Transverse colon (tissue), 4 donors: ENCODE data around the gene ABLIM2. TPM values are rescaled to one million over a fixed set of nuclear protein-coding genes. Genes with fewer than 3 reads are reported as not detected.

Experiments used
- DNase-seq: peaks from one replicate; pipeline ENCODE4 v3.0.0-alpha.2; 2019
- H3K27ac ChIP-seq, 4 donors: fragments of 200-600 bp; sonication (generic); 2 replicates each; pipeline ENCODE4 v1.5.1; 2016 to 2018; ENCODE audit warnings: inconsistent platforms in 4 of 4
- H3K27me3 ChIP-seq: fragments of 200-600 bp; sonication (generic); 2 replicates; pipeline ENCODE4 v1.5.1; 2017; ENCODE audit warnings: inconsistent platforms
- H3K36me3 ChIP-seq, 4 donors: fragments of 200-600 bp; sonication (generic); 2 replicates each; pipeline ENCODE4 v1.5.1; 2017 to 2019; ENCODE audit warnings: inconsistent platforms in 4 of 4
- H3K4me1 ChIP-seq, 4 donors: fragments of 200-600 bp; sonication (generic); 2 replicates each; pipeline ENCODE4 v1.5.1; 2017 to 2020; ENCODE audit warnings: inconsistent platforms in 4 of 4
- H3K4me3 ChIP-seq, 4 donors: fragments of 200-600 bp; sonication (generic); 1 replicate in 1 of 4; 2 replicates in 3 of 4; pipeline versions ENCODE4 v1.5.1 to v1.6.1; 2017 to 2019; ENCODE audit warnings: inconsistent platforms in 4 of 4
- H3K9me3 ChIP-seq, 2 donors: fragments of 200-600 bp; sonication (generic); 2 replicates each; pipeline ENCODE4 v1.5.1; 2017 to 2019; ENCODE audit warnings: inconsistent platforms in 2 of 2
- EP300 ChIP-seq: sonication (generic); formaldehyde crosslinking; IDR thresholded peaks from one replicate; pipeline ENCODE4 v1.6.1; 2017; ENCODE audit warnings: antibody characterized with exemption, low read depth
- POLR2A ChIP-seq: fragments of 450-650 bp; IDR thresholded peaks from one replicate; pipeline ENCODE4 v1.6.1; 2016; ENCODE audit warnings: antibody characterized with exemption, mild to moderate bottlenecking, moderate library complexity
- POLR2AphosphoS5 ChIP-seq, 3 donors: sonication (generic); formaldehyde crosslinking; IDR thresholded peaks; one replicate each; pipeline ENCODE4 v1.6.1; 2016; ENCODE audit warnings: antibody characterized with exemption in 3 of 3
- WGBS, 2 donors: methylation state at CpG; one replicate each; pipeline ENCODE4 v1.1.5; 2018; ENCODE audit warnings: low coverage in 1 of 2; 5-methylcytosine and 5-hydroxymethylcytosine counted together
- in situ Hi-C, 4 donors: fragments of 200-750 bp; cut with MboI; loops; one replicate each; pipeline versions ENCODE4 v1.15.0 to v1.15.1; 2017; ENCODE audit warnings: low sequenced_read_pairs in 3 of 4, low pct_ligation_motif_present in 1 of 4, low pct_unique_long_range_greater_than_20kb in 1 of 4
- intact Hi-C: fragments of 100-400 bp; cut with DNase I; formaldehyde crosslinking; loops from one replicate; pipeline ENCODE4 v1.15.1; 2023; ENCODE audit warnings: low total_unique reads
- total RNA-seq, 4 donors: library from RNA; depleted of rRNA; stranded (reverse); fragments of >200 nt; gene quantifications; one replicate each; pipeline ENCODE4 v1.1.0, GENCODE V29; 2016
- TF ChIP-seq, protein P1 (sequence below), 5 experiments: fragments of 200-600 bp in 3 of 5; fragments of 450-650 bp in 2 of 5; sonication (generic) in 3 of 5; IDR thresholded peaks; 1 replicate in 2 of 5; 2 replicates in 3 of 5; pipeline ENCODE4 v1.5.1; 2016 to 2017; ENCODE audit warnings: antibody characterized with exemption in 5 of 5, inconsistent platforms in 3 of 5, mild to moderate bottlenecking in 2 of 5, moderate library complexity in 1 of 5

ABLIM2 gene
- total RNA-seq, 4 donors from 2014 or later: 3.2 to 58.4 (median 14.2) TPM

DNA sequence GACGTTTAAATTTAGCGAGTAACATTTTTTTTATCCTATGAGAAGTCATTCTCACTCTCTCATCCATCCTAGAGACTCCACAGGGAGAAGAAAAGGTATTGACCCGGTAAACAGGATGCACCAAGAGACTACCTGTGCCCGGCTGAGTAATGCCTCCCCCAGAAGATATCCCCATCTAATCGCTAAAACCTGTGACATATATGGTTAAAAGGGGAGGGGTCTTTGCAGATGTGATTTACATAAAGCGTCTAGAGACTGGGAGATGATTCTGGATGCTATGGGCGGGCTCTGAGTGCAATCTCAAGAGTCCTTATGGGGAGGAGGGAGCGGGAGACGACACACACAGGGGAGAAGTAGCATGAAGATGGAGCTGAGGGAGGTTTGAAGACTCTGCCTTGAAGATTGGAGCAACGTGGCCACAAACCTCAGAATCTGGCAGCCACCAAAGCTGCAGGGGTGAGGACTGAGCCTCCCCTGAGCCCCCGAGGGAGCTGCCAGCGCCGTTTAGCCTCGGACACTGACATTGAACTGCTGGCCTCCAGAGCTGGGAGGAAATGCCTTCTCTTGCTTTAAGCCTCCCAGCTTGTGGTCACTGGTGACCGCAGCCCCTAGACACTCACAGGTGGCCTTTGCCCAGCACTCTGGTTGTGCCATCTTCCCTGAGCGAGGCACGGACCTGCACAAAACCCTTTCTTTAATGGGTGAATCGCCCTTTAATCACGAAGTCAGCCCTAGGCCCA is 11.2 kb downstream of the ABLIM2 start:
- DNase-seq: no peak
- 67 to 74% methylated on average over 7 to 19 of the region's 19 CpGs for WGBS, 2 donors
- in situ Hi-C loops (no loop called here), intact Hi-C loops (no loop called here)
- Histone ChIP-seq H3K4me1 (peaks cover 0 to 12% (median 0%) of the 10 kb centered on the region in 4 donors), H3K36me3 (no peaks in the 10 kb centered on the region), H3K4me3 (no peak overlapping the region), H3K9me3 (no peaks in the 10 kb centered on the region), H3K27ac (no peak overlapping the region), H3K27me3 (no peaks in the 10 kb centered on the region)
- TF ChIP-seq, protein P1, sequence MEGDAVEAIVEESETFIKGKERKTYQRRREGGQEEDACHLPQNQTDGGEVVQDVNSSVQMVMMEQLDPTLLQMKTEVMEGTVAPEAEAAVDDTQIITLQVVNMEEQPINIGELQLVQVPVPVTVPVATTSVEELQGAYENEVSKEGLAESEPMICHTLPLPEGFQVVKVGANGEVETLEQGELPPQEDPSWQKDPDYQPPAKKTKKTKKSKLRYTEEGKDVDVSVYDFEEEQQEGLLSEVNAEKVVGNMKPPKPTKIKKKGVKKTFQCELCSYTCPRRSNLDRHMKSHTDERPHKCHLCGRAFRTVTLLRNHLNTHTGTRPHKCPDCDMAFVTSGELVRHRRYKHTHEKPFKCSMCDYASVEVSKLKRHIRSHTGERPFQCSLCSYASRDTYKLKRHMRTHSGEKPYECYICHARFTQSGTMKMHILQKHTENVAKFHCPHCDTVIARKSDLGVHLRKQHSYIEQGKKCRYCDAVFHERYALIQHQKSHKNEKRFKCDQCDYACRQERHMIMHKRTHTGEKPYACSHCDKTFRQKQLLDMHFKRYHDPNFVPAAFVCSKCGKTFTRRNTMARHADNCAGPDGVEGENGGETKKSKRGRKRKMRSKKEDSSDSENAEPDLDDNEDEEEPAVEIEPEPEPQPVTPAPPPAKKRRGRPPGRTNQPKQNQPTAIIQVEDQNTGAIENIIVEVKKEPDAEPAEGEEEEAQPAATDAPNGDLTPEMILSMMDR (IDR thresholded peaks at IDR 0.05): no peak
- TF ChIP-seq EP300 (no peak), POLR2A (no peak), POLR2AphosphoS5 (IDR thresholded peaks at IDR 0.05) (no peak)

- in situ Hi-C loops: no loop called here
- no peak for DNase-seq
- Histone ChIP-seq H3K36me3 (no peaks in the 10 kb centered on the region), H3K27ac (no peak overlapping the region), H3K4me1 (peaks cover 0 to 12% (median 0%) of the 10 kb centered on the region in 4 donors), H3K27me3 (no peaks in the 10 kb centered on the region), H3K9me3 (no peaks in the 10 kb centered on the region), H3K4me3 (no peak overlapping the region)
- 73 to 84% methylated on average over 9 of the region's 9 CpGs for WGBS, 2 donors
- intact Hi-C loops: no loop called here
- TF ChIP-seq, protein P1 (IDR thresholded peaks at IDR 0.05): no peak
- TF ChIP-seq POLR2A: no peak
- TF ChIP-seq POLR2AphosphoS5 (IDR thresholded peaks at IDR 0.05): no peak
- TF ChIP-seq EP300: no peak
Measured at GRCh38 chr4:8146157-8146556, 12.5 kb downstream of the ABLIM2 start.

DNA sequence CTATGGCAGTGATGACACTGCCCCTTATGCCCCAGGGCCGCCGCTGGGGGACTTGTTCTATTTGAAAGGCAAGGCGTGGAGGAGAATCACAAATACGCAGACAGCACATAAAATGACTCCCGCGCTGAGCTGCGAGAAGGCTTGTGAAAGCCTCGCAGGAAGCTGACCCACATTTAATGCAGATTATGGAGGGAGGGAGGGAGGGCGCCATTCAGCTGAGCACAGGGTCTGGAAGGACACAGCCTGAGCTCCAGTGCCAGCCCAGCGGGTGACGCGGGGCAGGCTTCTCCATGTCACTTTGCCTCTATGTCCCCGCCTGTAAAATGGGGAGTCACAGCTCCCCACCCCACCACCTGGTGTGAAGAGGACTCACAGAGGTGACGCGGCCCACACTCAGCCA is 14.3 kb downstream of the ABLIM2 start:
- peaks cover 0 to 12% (median 0%) of the 10 kb centered on the region in 4 donors for H3K4me1 ChIP-seq

DNA sequence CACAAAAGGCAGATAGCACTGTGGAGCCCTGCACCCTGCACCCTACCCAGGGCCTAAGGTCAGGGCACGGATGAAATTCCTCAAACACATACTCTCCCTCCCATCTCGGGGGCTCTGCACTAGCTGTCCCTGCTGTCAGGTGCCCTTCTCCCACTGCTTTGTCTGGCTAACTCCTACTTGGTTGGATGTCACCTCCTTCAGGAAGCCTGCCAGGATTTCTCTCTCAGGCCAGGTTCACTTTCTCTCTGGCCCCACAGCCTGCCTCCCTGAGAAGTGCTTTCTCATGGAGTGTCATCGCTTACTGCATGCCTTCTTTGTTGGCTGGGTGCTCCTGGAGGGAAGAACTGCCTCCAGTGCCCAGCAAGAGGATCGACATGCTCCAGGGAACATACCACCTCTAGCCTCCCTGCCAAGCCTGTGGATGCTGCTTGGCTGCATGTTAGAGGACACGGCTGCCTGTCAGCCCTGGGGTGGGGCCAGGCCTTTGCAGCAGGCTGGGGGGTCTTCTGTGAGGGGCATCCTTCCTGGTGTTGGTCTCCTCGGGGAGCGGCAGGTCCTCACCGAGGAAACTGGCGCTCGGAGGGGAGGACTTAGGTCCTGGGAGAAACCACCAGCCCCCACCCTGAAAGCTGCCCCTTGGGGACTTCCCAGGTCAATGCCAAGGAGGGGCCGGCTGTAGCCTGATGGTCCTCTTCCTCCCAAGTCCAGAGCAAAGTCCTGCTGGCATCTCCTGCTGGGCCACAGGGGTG is 15.0 kb downstream of the ABLIM2 start:
- no peaks in the 10 kb centered on the region for H3K27me3 ChIP-seq
- DNase-seq: no peak
- intact Hi-C loops (no loop called here), in situ Hi-C loops (no loop called here)
- TF ChIP-seq EP300 (no peak), POLR2A (no peak), POLR2AphosphoS5 (IDR thresholded peaks at IDR 0.05) (no peak)
- TF ChIP-seq, protein P1 (IDR thresholded peaks at IDR 0.05): no peak
- H3K4me3 ChIP-seq: no peak overlapping the region
- no peak overlapping the region for H3K27ac ChIP-seq
- H3K4me1 ChIP-seq: peaks cover 0 to 12% (median 0%) of the 10 kb centered on the region in 4 donors
- WGBS, 2 donors: 71% methylated on average over 11 of the region's 11 CpGs; no CpG with 5 or more reads in 1 of the 2 donors
- H3K36me3 ChIP-seq: no peaks in the 10 kb centered on the region
- H3K9me3 ChIP-seq: no peaks in the 10 kb centered on the region

More for the DNA sequence above, 14.3 kb downstream of the ABLIM2 start:
- in situ Hi-C loops (no loop called here), intact Hi-C loops (no loop called here)
- no peak for DNase-seq
- Histone ChIP-seq H3K36me3 (no peaks in the 10 kb centered on the region), H3K9me3 (no peaks in the 10 kb centered on the region), H3K4me3 (no peak overlapping the region), H3K27me3 (no peaks in the 10 kb centered on the region), H3K27ac (no peak overlapping the region)
- WGBS, 2 donors: 70 to 87% methylated on average over 6 to 15 of the region's 15 CpGs
- TF ChIP-seq POLR2A (no peak), EP300 (no peak)
